Activated CD4-positive, alpha-beta T cell treated with anti-CD3 and anti-CD28 coated beads, Interleukin-2, Interleukin-4, amounts not matched to agents 100 ng/mL and 50 ng/mL, durations not matched to agents 16 hours and 8 hours (primary cell): ENCODE measurements around the gene PALLD.
A peak's percentile ranks its signal among the peaks of the same experiment; 100 is the strongest.

ENCODE experiments used
- DNase-seq: peaks from one replicate; pipeline ENCODE4 v3.0.0-alpha.2; 2020; ENCODE audit warnings: low spot score

The PALLD gene

GRCh38 chr4:168528131-168528949, 31.5 kb downstream of the PALLD start:
- DNase-seq, result no peak

GRCh38 chr4:168529257-168529656, 32.4 kb downstream of the PALLD start:
- DNase-seq, result no peak

- no peak for DNase-seq
These were observed 34.5 kb downstream of the PALLD start for GRCh38 chr4:168531305-168531704.

GRCh38 chr4:168534535-168534934, 37.7 kb downstream of the PALLD start:
- DNase-seq, result no peak

- DNase-seq, result no peak
These were observed 38.8 kb downstream of the PALLD start for GRCh38 chr4:168535689-168536088.

GRCh38 chr4:168536448-168536847, 39.6 kb downstream of the PALLD start:
- DNase-seq, result no peak

GRCh38 chr4:168537086-168537485, 40.2 kb downstream of the PALLD start:
- DNase-seq, result no peak

- no peak for DNase-seq
These were observed 40.7 kb downstream of the PALLD start for GRCh38 chr4:168537571-168537970.

GRCh38 chr4:168538632-168539031, 41.8 kb downstream of the PALLD start:
- no peak for DNase-seq

GRCh38 chr4:168540086-168540485, 43.2 kb downstream of the PALLD start:
- peak; percentile 38 for DNase-seq

- no peak for DNase-seq
These were observed 43.8 kb downstream of the PALLD start for GRCh38 chr4:168540503-168541265.

GRCh38 chr4:168541266-168541953, 44.6 kb downstream of the PALLD start:
- DNase-seq, result no peak

- DNase-seq, result no peak
These were observed 52.3 kb downstream of the PALLD start for GRCh38 chr4:168549143-168549542.

- DNase-seq, result no peak
These were observed 53.4 kb downstream of the PALLD start for GRCh38 chr4:168550064-168550766.

GRCh38 chr4:168551211-168551610, 54.4 kb downstream of the PALLD start:
- no peak for DNase-seq

GRCh38 chr4:168551945-168552695, 55.3 kb downstream of the PALLD start:
- no peak for DNase-seq

GRCh38 chr4:168553714-168554370, 57.0 kb downstream of the PALLD start:
- DNase-seq, result no peak

- no peak for DNase-seq
These were observed 58.6 kb downstream of the PALLD start for GRCh38 chr4:168555437-168555836.

- no peak for DNase-seq
These were observed 60.8 kb downstream of the PALLD start for GRCh38 chr4:168557658-168558057.

- no peak for DNase-seq
These were observed 61.7 kb downstream of the PALLD start for GRCh38 chr4:168558599-168558998.
